Neural cell (in vitro differentiated cells): ENCODE measurements around the gene HOXD3. TPM values are rescaled to one million over a fixed set of nuclear protein-coding genes. Genes with fewer than 3 reads are reported as not detected.

Experiments
- H2AFZ ChIP-seq: fragments of 200-600, 300-800 bp; sonication (generic), shearing (Covaris generic); 2 replicates; pipeline ENCODE4 v1.6.0; 2014; ENCODE audit warnings: low read depth, mild to moderate bottlenecking, antibody characterized with exemption, low read length, moderate library complexity
- H3F3A ChIP-seq: fragments of 200-600 bp; shearing (Covaris generic); 2 replicates; pipeline ENCODE4 v1.6.1; 2016; ENCODE audit warnings: mild to moderate bottlenecking, moderate library complexity, mixed read lengths, antibody characterized with exemption, low read length; ENCODE audit not compliant: insufficient read depth, poor library complexity, severe bottlenecking
- H3K27ac ChIP-seq: fragments of 200-600, 300-800 bp; sonication (generic), shearing (Covaris generic); 2 replicates; pipeline ENCODE4 v1.5.1; 2014; ENCODE audit warnings: mild to moderate bottlenecking, low read length, moderate library complexity
- H3K27me3 ChIP-seq: fragments of 300-800, 200-600 bp; sonication (generic), shearing (Covaris generic); 2 replicates; pipeline ENCODE4 v1.6.0; 2014; ENCODE audit warnings: mild to moderate bottlenecking, low read depth, low read length, moderate library complexity; ENCODE audit not compliant: insufficient read depth
- H3K36me3 ChIP-seq: fragments of 300-800, 200-600 bp; sonication (generic), shearing (Covaris generic); 2 replicates; pipeline ENCODE4 v1.5.1; 2014; ENCODE audit warnings: mild to moderate bottlenecking, antibody characterized with exemption, low read length, moderate library complexity; ENCODE audit not compliant: insufficient read depth
- H3K4me2 ChIP-seq: fragments of 300-800, 200-600 bp; sonication (generic), shearing (Covaris generic); 2 replicates; pipeline ENCODE4 v1.6.0; 2014; ENCODE audit warnings: mild to moderate bottlenecking, low read length
- H3K4me3 ChIP-seq: fragments of 300-800, 200-600 bp; sonication (generic), shearing (Covaris generic); 2 replicates; pipeline ENCODE4 v1.5.1; 2014; ENCODE audit warnings: mild to moderate bottlenecking, low read length, moderate library complexity
- H3K79me2 ChIP-seq: fragments of 200-600 bp; shearing (Covaris generic); replicated peaks from 2 replicates; pipeline ENCODE4 v1.6.0; 2014; ENCODE audit warnings: mild to moderate bottlenecking, low read length, moderate library complexity; ENCODE audit not compliant: insufficient read depth
- H3K9ac ChIP-seq: fragments of 300-800, 200-600 bp; sonication (generic), shearing (Covaris generic); 2 replicates; pipeline ENCODE4 v1.6.1; 2016; ENCODE audit warnings: mild to moderate bottlenecking, low read length, mixed read lengths
- H3K9me2 ChIP-seq: fragments of 200-600 bp; shearing (Covaris generic); 2 replicates; pipeline ENCODE4 v1.6.1; 2016; ENCODE audit warnings: mild to moderate bottlenecking, low read length, mixed read lengths; ENCODE audit not compliant: insufficient read depth
- H3K9me3 ChIP-seq: fragments of 200-600, 300-800 bp; sonication (generic), shearing (Covaris generic); 2 replicates; pipeline ENCODE4 v1.6.1; 2016; ENCODE audit warnings: mild to moderate bottlenecking, mixed run types, low read length, moderate library complexity, mixed read lengths
- H4K20me1 ChIP-seq: fragments of 200-600 bp; shearing (Covaris generic); 2 replicates; pipeline ENCODE4 v1.6.1; 2016; ENCODE audit warnings: mild to moderate bottlenecking, mixed run types; ENCODE audit not compliant: insufficient read depth
- EP300 ChIP-seq: fragments of 450-650 bp; conservative IDR thresholded peaks from 2 replicates; pipeline ENCODE4 v1.6.1; 2014; ENCODE audit warnings: antibody characterized with exemption, mild to moderate bottlenecking, moderate library complexity; ENCODE audit not compliant: poor library complexity, severe bottlenecking
- EZH2 ChIP-seq: fragments of 200-600, 300-800 bp; shearing (Covaris generic), sonication (generic); IDR thresholded peaks from 2 replicates; pipeline ENCODE4 v1.6.1; 2014; ENCODE audit warnings: antibody characterized with exemption, low read length, borderline replicate concordance, mild to moderate bottlenecking; ENCODE audit not compliant: insufficient read depth, poor library complexity, severe bottlenecking
- MXI1 ChIP-seq: fragments of 450-650 bp; conservative IDR thresholded peaks from 2 replicates; pipeline ENCODE4 v1.6.1; 2014; ENCODE audit warnings: antibody characterized with exemption, mild to moderate bottlenecking; ENCODE audit not compliant: poor library complexity, severe bottlenecking
- POLR2AphosphoS5 ChIP-seq: IDR thresholded peaks from 2 replicates; pipeline ENCODE4 v1.6.1; 2012
- RAD21 ChIP-seq: fragments of 450-650 bp; conservative IDR thresholded peaks from 2 replicates; pipeline ENCODE4 v1.6.1; 2014; ENCODE audit warnings: antibody characterized with exemption, mild to moderate bottlenecking, moderate library complexity
- REST ChIP-seq: IDR thresholded peaks from 2 replicates; pipeline ENCODE4 v1.6.1; 2012; ENCODE audit warnings: borderline replicate concordance
- TAF1 ChIP-seq: IDR thresholded peaks from 2 replicates; pipeline ENCODE4 v1.6.1; 2012; ENCODE audit warnings: low read depth
- polyA plus RNA-seq: library from polyadenylated mRNA; depleted of rRNA; stranded (reverse); fragments of >200 nt; gene quantifications from 2 replicates; pipeline ENCODE4 v1.2.3, GENCODE V29; 2014
- TF ChIP-seq, protein P1 (sequence below): fragments of 450-650 bp; IDR thresholded peaks from 2 replicates; pipeline ENCODE4 v1.5.1; 2014; ENCODE audit warnings: antibody characterized with exemption, mild to moderate bottlenecking, moderate library complexity; ENCODE audit not compliant: poor library complexity, severe bottlenecking

HOXD3 gene
- polyA plus RNA-seq, 1 donor from 2014 or later: not detected

GRCh38 chr2:176164611-176165369 lies 7.7 kb downstream of the HOXD3 start:
- H3K4me2 ChIP-seq: no peak overlapping the region

GRCh38 chr2:176165370-176166050 lies 8.4 kb downstream of the HOXD3 start:
- H3K9me2 ChIP-seq: no peaks in the 10 kb centered on the region
- peak overlapping the region; percentile 44 for H3K4me3 ChIP-seq
- H4K20me1 ChIP-seq: no peaks in the 10 kb centered on the region
- no peaks in the 10 kb centered on the region for H3K36me3 ChIP-seq
- no peaks in the 10 kb centered on the region for H3F3A ChIP-seq
- H3K79me2 ChIP-seq: no peaks in the 10 kb centered on the region
- TF ChIP-seq EZH2 (peak; percentile 21), EP300 (no peak), TAF1 (no peak), REST (no peak), RAD21 (no peak), MXI1 (no peak), POLR2AphosphoS5 (no peak)
- TF ChIP-seq, protein P1, sequence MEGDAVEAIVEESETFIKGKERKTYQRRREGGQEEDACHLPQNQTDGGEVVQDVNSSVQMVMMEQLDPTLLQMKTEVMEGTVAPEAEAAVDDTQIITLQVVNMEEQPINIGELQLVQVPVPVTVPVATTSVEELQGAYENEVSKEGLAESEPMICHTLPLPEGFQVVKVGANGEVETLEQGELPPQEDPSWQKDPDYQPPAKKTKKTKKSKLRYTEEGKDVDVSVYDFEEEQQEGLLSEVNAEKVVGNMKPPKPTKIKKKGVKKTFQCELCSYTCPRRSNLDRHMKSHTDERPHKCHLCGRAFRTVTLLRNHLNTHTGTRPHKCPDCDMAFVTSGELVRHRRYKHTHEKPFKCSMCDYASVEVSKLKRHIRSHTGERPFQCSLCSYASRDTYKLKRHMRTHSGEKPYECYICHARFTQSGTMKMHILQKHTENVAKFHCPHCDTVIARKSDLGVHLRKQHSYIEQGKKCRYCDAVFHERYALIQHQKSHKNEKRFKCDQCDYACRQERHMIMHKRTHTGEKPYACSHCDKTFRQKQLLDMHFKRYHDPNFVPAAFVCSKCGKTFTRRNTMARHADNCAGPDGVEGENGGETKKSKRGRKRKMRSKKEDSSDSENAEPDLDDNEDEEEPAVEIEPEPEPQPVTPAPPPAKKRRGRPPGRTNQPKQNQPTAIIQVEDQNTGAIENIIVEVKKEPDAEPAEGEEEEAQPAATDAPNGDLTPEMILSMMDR: no peak
- peaks cover 23% of the 10 kb centered on the region for H3K9me3 ChIP-seq
- H3K27me3 ChIP-seq: peaks cover 100% of the 10 kb centered on the region
- no peak overlapping the region for H3K9ac ChIP-seq
- no peak overlapping the region for H2AFZ ChIP-seq
- H3K4me2 ChIP-seq: no peak overlapping the region
- H3K27ac ChIP-seq: no peak overlapping the region

More at GRCh38 chr2:176164611-176165369, 7.7 kb downstream of the HOXD3 start:
- Histone ChIP-seq H3K79me2 (no peaks in the 10 kb centered on the region), H3K9me2 (no peaks in the 10 kb centered on the region), H3K9me3 (peaks cover 23% of the 10 kb centered on the region), H3F3A (no peaks in the 10 kb centered on the region), H3K27me3 (peaks cover 100% of the 10 kb centered on the region), H3K4me3 (peak overlapping the region; percentile 44), H3K36me3 (no peaks in the 10 kb centered on the region), H3K27ac (no peak overlapping the region), H3K9ac (no peak overlapping the region), H4K20me1 (no peaks in the 10 kb centered on the region), H2AFZ (no peak overlapping the region)
- TF ChIP-seq EP300 (no peak), EZH2 (peak; percentile 82)
